Neutrophil (primary cell): ENCODE results near the gene FOXL2NB.
A peak's percentile ranks its signal among the peaks of the same experiment; 100 is the strongest.

Source experiments
- H3K27ac ChIP-seq: fragments of 200-600 bp; sonication (generic); 2 replicates; pipeline ENCODE4 v1.5.1; 2016; ENCODE audit warnings: mild to moderate bottlenecking, moderate library complexity
- H3K27me3 ChIP-seq: fragments of 200-600 bp; sonication (generic); 2 replicates; pipeline ENCODE4 v1.6.0; 2016; ENCODE audit warnings: mild to moderate bottlenecking
- H3K36me3 ChIP-seq: fragments of 200-600 bp; sonication (generic); 2 replicates; pipeline ENCODE4 v1.5.1; 2017
- H3K4me1 ChIP-seq, 2 experiments: fragments of 200-600 bp in 1 of 2; sonication (generic) in 1 of 2; 1 replicate in 1 of 2; 2 replicates in 1 of 2; pipeline versions ENCODE4 v1.5.1 to v1.6.1; 2013 to 2016; ENCODE audit warnings: low read depth in 1 of 2, low read length in 1 of 2, mild to moderate bottlenecking in 1 of 2, moderate library complexity in 1 of 2; ENCODE audit not compliant: control insufficient read depth in 1 of 2, insufficient read depth in 1 of 2
- H3K4me3 ChIP-seq, 2 experiments: fragments of 200-600 bp in 1 of 2; sonication (generic) in 1 of 2; 1 replicate in 1 of 2; 2 replicates in 1 of 2; pipeline ENCODE4 v1.5.1; 2013 to 2016; ENCODE audit warnings: low read depth in 1 of 2, low read length in 1 of 2, mild to moderate bottlenecking in 1 of 2, moderate library complexity in 1 of 2
- H3K9me3 ChIP-seq: fragments of 200-600 bp; sonication (generic); 2 replicates; pipeline ENCODE4 v1.5.1; 2016
- CTCF ChIP-seq: fragments of 200-600 bp; sonication (generic); IDR thresholded peaks from 2 replicates; pipeline ENCODE4 v1.5.1; 2016; ENCODE audit warnings: antibody characterized with exemption

FOXL2NB gene

GRCh38 chr3:138945709-138946662, 1.0 kb upstream of the FOXL2NB start:
- H3K36me3 ChIP-seq, result no peaks in the 10 kb centered on the region
- TF ChIP-seq CTCF, result no peak
- no peak overlapping the region for H3K27ac ChIP-seq
- peak overlapping the region; percentile 15 to 30 for H3K4me3 ChIP-seq
- no peaks in the 10 kb centered on the region for H3K9me3 ChIP-seq
- peaks cover 36 to 52% of the 10 kb centered on the region in 2 experiments for H3K4me1 ChIP-seq
- peaks cover 100% of the 10 kb centered on the region for H3K27me3 ChIP-seq

- H3K4me3 ChIP-seq, result no peak overlapping the region
- TF ChIP-seq CTCF, result no peak
- peaks cover 36 to 52% of the 10 kb centered on the region in 2 experiments for H3K4me1 ChIP-seq
- H3K9me3 ChIP-seq, result no peaks in the 10 kb centered on the region
- H3K27me3 ChIP-seq, result peaks cover 100% of the 10 kb centered on the region
- H3K36me3 ChIP-seq, result no peaks in the 10 kb centered on the region
- H3K27ac ChIP-seq, result no peak overlapping the region
These were observed 591 bp downstream of the FOXL2NB start for GRCh38 chr3:138947495-138948121.

- Histone ChIP-seq H3K27ac (no peak overlapping the region), H3K4me3 (no peak overlapping the region), H3K4me1 (peaks cover 36 to 49% of the 10 kb centered on the region in 2 experiments), H3K27me3 (peaks cover 100% of the 10 kb centered on the region), H3K9me3 (no peaks in the 10 kb centered on the region), H3K36me3 (no peaks in the 10 kb centered on the region)
- TF ChIP-seq CTCF, result no peak
These were observed 1.5 kb downstream of the FOXL2NB start for GRCh38 chr3:138948371-138949001.

DNA sequence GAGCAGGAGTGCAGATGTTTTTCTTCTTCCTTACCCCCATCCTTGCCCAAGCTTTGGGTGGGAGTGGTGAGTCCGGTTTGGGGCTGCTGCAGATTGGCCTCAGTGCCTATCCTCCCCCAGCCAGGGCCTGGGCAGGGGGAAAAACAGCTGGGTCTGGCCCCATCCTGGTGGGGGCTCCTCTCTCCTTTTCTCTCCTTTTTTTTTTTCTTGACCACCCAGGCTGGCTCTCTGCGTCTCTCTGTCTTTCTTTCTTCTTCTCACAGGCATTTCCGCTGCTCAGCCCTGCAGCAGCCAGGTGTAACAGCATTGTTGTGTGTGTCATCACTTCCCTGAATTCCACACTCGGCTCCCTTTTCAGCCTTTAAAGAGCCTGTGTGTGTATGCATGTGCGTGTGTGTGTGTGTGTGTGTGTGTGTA, 2.0 kb downstream of the FOXL2NB start:
- peaks cover 35 to 44% of the 10 kb centered on the region in 2 experiments for H3K4me1 ChIP-seq
- no peak overlapping the region for H3K27ac ChIP-seq
- no peak overlapping the region for H3K4me3 ChIP-seq
- H3K9me3 ChIP-seq, result no peaks in the 10 kb centered on the region
- no peaks in the 10 kb centered on the region for H3K36me3 ChIP-seq
- H3K27me3 ChIP-seq, result peaks cover 100% of the 10 kb centered on the region
- TF ChIP-seq CTCF, result no peak

DNA sequence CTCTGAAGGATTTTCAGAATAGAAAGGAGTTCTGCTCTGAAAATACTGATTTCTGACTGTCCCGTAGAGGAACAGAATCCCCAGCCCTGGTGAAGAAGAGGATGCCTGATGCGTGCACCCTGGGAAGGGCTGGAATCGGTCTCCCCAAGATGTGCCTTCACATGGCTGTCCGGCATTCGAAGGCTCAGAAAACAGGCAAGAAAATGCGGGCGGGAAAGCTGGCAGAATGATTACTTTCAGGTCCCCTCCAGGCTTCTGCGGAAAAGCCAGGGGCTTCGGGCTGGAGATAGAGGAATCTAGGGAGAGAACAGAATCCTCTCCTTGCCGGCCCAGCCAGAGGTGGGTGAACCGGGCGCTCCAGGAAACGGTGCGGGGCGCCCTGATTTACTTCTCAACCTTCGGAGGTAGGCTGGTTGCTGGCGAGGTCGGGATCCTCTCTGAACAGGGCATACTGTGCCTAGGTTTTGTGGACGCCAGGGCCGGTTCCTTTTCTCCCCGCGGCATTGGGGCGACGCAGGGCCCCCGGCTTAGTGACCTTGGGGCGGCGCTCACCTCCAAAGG, 2.5 kb downstream of the FOXL2NB start:
- Histone ChIP-seq H3K27me3 (peaks cover 100% of the 10 kb centered on the region), H3K27ac (no peak overlapping the region), H3K4me3 (peak overlapping the region in 1 of 2 experiments; percentile 28), H3K4me1 (peaks cover 30 to 39% of the 10 kb centered on the region in 2 experiments), H3K9me3 (no peaks in the 10 kb centered on the region), H3K36me3 (no peaks in the 10 kb centered on the region)
- no peak for TF ChIP-seq CTCF
